ENCODE data around the gene PADI2.

GRCh38 chr1:17027900-17028299 lies 91.4 kb downstream of the PADI2 start:
- TF ChIP-seq CTCF (conservative IDR thresholded peaks at IDR 0.05; ENCODE audit: low read length) (no peak), EZH2phosphoT487 (IDR thresholded peaks at IDR 0.05; ENCODE audit: borderline replicate concordance) (no peak)

Measured in Loucy (cell line).